IPS-15b (cell line): ENCODE data around the gene NISCH.

Experiments
- H3K27me3 ChIP-seq: one replicate; pipeline ENCODE4 v1.6.1; 2013; ENCODE audit warnings: low read length; ENCODE audit not compliant: control insufficient read depth, insufficient read depth
- H3K36me3 ChIP-seq: one replicate; pipeline ENCODE4 v1.6.1; 2013; ENCODE audit warnings: low read length; ENCODE audit not compliant: control insufficient read depth, insufficient read depth
- H3K4me1 ChIP-seq: one replicate; pipeline ENCODE4 v1.6.1; 2013; ENCODE audit warnings: mild to moderate bottlenecking, low read length; ENCODE audit not compliant: control insufficient read depth, insufficient read depth
- H3K4me3 ChIP-seq: one replicate; pipeline ENCODE4 v1.5.1; 2013; ENCODE audit warnings: low read depth, low read length
- H3K9ac ChIP-seq: one replicate; pipeline ENCODE4 v1.6.1; 2013; ENCODE audit warnings: low read depth, mild to moderate bottlenecking, low read length
- H3K9me3 ChIP-seq: one replicate; pipeline ENCODE4 v1.6.1; 2013; ENCODE audit warnings: mild to moderate bottlenecking, low read length; ENCODE audit not compliant: control insufficient read depth, insufficient read depth

Gene NISCH

GRCh38 chr3:52483081-52483480 is 27.7 kb downstream of the NISCH start:
- Histone ChIP-seq H3K4me3 (no peak overlapping the region), H3K9me3 (no peaks in the 10 kb centered on the region), H3K4me1 (no peaks in the 10 kb centered on the region), H3K9ac (no peak overlapping the region), H3K36me3 (peaks cover 68% of the 10 kb centered on the region), H3K27me3 (no peaks in the 10 kb centered on the region)

- H3K9ac ChIP-seq = no peak overlapping the region
- peaks cover 68% of the 10 kb centered on the region for H3K36me3 ChIP-seq
Observed at GRCh38 chr3:52483577-52484381, 28.4 kb downstream of the NISCH start.

DNA sequence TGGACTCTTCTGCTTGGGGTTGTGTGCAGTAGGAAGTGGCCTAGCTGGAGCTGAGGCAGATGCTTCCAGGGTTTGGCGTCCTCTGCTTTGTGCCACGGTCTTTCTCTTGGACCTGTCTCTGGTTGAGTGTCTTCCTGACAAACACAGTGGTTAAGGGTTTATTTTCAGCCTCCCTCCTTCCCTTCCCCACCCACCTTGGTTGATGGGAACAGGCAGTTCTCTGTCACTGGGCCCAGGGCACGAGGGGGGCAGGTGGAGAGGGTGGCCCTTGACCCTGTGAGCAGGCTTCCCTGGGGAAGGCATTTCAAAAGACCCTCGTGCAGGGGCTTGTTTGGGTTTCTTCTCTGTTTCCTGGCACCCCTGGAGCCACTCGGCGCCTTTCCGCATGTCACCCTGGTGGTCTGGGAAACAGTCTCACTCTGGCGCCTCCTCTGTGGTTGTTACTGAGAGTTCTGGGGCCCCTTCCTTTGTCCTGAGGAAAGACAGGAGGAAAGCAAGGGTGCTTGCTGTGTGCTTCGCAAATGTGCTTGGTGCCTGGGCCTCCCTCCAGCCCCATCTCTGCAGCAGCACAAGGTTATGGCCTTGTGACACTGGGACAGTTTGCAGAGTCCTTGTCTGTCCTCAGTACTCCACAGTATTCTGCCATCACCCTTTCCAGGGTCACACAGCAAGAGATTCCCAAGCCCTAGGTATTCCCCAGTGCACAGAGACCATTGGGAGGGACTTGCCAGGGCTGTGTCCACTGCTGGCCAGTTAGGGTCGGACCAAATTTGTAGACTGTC is 29.5 kb downstream of the NISCH start:
- Histone ChIP-seq H3K4me3 (no peak overlapping the region), H3K27me3 (no peaks in the 10 kb centered on the region), H3K9ac (no peak overlapping the region), H3K4me1 (no peaks in the 10 kb centered on the region), H3K9me3 (no peaks in the 10 kb centered on the region), H3K36me3 (peaks cover 68% of the 10 kb centered on the region)

More at GRCh38 chr3:52483577-52484381, 28.4 kb downstream of the NISCH start:
- H3K4me3 ChIP-seq = no peak overlapping the region
- no peaks in the 10 kb centered on the region for H3K9me3 ChIP-seq
- no peaks in the 10 kb centered on the region for H3K27me3 ChIP-seq
- H3K4me1 ChIP-seq = no peaks in the 10 kb centered on the region

GRCh38 chr3:52487050-52487787 is 31.8 kb downstream of the NISCH start:
- H3K4me1 ChIP-seq = no peaks in the 10 kb centered on the region
- H3K36me3 ChIP-seq = peaks cover 69% of the 10 kb centered on the region
- no peak overlapping the region for H3K4me3 ChIP-seq
- H3K9me3 ChIP-seq = no peaks in the 10 kb centered on the region
- no peak overlapping the region for H3K9ac ChIP-seq
- no peaks in the 10 kb centered on the region for H3K27me3 ChIP-seq

GRCh38 chr3:52487788-52488691 is 32.6 kb downstream of the NISCH start:
- no peaks in the 10 kb centered on the region for H3K4me1 ChIP-seq
- H3K36me3 ChIP-seq = peaks cover 73% of the 10 kb centered on the region
- H3K27me3 ChIP-seq = no peaks in the 10 kb centered on the region
- H3K9ac ChIP-seq = no peak overlapping the region
- H3K9me3 ChIP-seq = no peaks in the 10 kb centered on the region
- H3K4me3 ChIP-seq = no peak overlapping the region

DNA sequence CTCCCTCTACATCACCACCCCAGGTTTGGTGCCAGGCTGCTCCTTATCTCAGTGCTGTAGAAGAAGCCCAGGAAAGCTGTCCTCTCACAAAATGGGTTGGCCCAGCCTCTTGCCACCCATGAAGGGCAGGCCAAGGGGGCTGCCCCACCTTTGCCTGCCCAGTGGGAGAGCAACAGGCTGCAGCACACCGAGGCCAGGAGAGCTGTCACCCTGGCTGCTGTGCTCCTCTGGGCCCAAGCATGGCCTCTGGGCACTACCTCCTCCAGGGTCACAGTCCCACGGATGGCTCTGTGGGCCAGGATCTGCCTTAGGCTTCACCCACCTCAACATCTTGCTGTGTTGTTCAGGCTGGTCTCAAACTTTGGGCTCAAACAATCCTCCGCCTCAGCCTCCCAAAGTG is 33.3 kb downstream of the NISCH start:
- H3K27me3 ChIP-seq = no peaks in the 10 kb centered on the region
- H3K36me3 ChIP-seq = peaks cover 74% of the 10 kb centered on the region
- no peak overlapping the region for H3K9ac ChIP-seq
- no peaks in the 10 kb centered on the region for H3K4me1 ChIP-seq
- H3K4me3 ChIP-seq = no peak overlapping the region
- H3K9me3 ChIP-seq = no peaks in the 10 kb centered on the region

- Histone ChIP-seq H3K36me3 (peaks cover 74% of the 10 kb centered on the region), H3K9ac (no peak overlapping the region)
Observed at GRCh38 chr3:52489453-52489852, 34.0 kb downstream of the NISCH start.

DNA sequence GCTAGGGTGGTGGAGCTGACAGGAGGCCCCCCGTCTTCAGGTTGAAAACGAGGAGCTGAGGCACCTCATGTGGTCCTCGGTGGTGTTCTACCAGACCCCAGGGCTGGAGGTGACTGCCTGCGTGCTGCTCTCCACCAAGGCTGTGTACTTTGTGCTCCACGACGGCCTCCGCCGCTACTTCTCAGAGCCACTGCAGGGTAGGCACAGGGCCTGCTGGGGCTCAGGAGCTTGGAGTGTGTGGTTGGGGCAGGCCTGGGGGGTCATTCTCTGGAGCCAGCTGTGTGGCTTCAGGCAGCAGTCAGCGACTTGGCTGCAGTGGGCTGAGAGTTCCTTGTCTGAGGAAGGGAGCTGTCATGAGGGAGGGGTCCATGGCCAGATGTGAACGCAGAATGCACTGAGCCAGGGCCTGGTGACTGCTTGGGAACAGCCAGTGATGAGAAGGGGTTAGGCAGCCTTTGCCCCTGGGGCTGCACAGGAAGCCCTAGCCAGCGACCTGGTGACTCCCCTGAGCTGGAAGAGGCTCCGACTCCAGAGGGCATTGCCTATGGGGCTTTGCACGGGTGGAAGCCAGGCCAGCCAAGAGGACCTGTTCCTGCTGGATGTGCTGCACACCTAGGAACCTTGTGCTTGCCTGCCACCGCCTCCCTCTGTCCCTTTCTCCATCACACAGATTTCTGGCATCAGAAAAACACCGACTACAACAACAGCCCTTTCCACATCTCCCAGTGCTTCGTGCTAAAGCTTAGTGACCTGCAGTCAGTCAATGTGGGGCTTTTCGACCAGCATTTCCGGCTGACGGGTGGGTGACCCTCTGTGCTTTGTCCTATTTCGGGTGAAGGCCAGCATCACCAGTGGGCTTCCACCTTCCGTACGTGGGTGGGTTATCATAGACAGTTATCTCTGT is 34.9 kb downstream of the NISCH start:
- Histone ChIP-seq H3K27me3 (no peaks in the 10 kb centered on the region), H3K9me3 (no peaks in the 10 kb centered on the region), H3K4me1 (no peaks in the 10 kb centered on the region), H3K36me3 (peaks cover 72% of the 10 kb centered on the region), H3K4me3 (no peak overlapping the region), H3K9ac (no peak overlapping the region)

More at GRCh38 chr3:52489453-52489852, 34.0 kb downstream of the NISCH start:
- no peaks in the 10 kb centered on the region for H3K9me3 ChIP-seq
- H3K27me3 ChIP-seq = no peaks in the 10 kb centered on the region
- H3K4me1 ChIP-seq = no peaks in the 10 kb centered on the region
- H3K4me3 ChIP-seq = no peak overlapping the region

DNA sequence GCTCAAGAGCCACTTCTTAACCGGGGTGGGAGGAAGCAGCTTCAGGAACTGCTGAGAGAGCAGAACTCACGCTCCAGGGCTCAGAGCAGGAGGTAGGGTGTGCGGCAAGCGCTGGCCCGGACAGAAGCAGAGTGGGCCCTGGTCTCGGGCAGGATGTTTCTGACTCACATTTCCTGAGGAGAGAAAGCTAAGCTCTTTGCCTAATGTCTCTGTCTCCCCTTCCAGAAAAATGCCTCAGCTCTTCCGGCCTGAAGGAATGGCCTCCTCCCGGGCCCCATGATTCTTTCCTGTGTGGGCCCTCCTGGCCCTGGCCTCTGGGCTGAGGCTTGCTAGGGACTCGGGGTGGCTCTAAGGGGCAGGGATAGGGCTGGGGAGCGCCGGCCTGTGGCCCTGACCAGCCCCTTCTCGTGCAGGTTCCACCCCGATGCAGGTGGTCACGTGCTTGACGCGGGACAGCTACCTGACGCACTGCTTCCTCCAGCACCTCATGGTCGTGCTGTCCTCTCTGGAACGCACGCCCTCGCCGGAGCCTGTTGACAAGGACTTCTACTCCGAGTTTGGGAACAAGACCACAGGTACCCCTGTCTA is 35.6 kb downstream of the NISCH start:
- H3K36me3 ChIP-seq = peaks cover 68% of the 10 kb centered on the region

GRCh38 chr3:52492059-52492458 is 36.7 kb downstream of the NISCH start:
- no peak overlapping the region for H3K9ac ChIP-seq
- H3K36me3 ChIP-seq = peaks cover 60% of the 10 kb centered on the region
- H3K4me1 ChIP-seq = no peaks in the 10 kb centered on the region
- no peaks in the 10 kb centered on the region for H3K9me3 ChIP-seq
- H3K4me3 ChIP-seq = no peak overlapping the region
- no peaks in the 10 kb centered on the region for H3K27me3 ChIP-seq

More for the DNA sequence above, 35.6 kb downstream of the NISCH start:
- H3K4me3 ChIP-seq = no peak overlapping the region
- H3K27me3 ChIP-seq = no peaks in the 10 kb centered on the region
- H3K9me3 ChIP-seq = no peaks in the 10 kb centered on the region
- H3K4me1 ChIP-seq = no peaks in the 10 kb centered on the region
- no peak overlapping the region for H3K9ac ChIP-seq
